Measurements from ENCODE around the gene FAS.
"Not testable (repeated sequence)": the region's sequence is repeated elsewhere in the genome, so short reads cannot be mapped to it uniquely, and the experiment has no call there.

GRCh38 chr10:89018700-89019346, 28.2 kb downstream of the FAS start:
- TF ChIP-seq CTCF, POLR2A (IDR thresholded peaks at IDR 0.05): not testable (repeated sequence)

All from thyroid gland (tissue), 4 donors.